NK-92 (cell line): Measurements from ENCODE around the gene BCLAF3.

Experiments used
- DNase-seq: peaks from one replicate; lab custom pipeline; 2025; ENCODE audit not compliant: unreplicated experiment; lab: John Stamatoyannopoulos, UW

The BCLAF3 gene

GRCh38 chrX:19968276-19968675 lies 22.6 kb downstream of the BCLAF3 start:
- DNase-seq: no peak

GRCh38 chrX:19966056-19966455 lies 24.8 kb downstream of the BCLAF3 start:
- no peak for DNase-seq

GRCh38 chrX:19964017-19964710 lies 26.7 kb downstream of the BCLAF3 start:
- DNase-seq: no peak

- no peak for DNase-seq
These were observed 29.9 kb downstream of the BCLAF3 start for GRCh38 chrX:19960913-19961312.

GRCh38 chrX:19958552-19959486 lies 32.0 kb downstream of the BCLAF3 start:
- DNase-seq: no peak

GRCh38 chrX:19956923-19957322 lies 33.9 kb downstream of the BCLAF3 start:
- no peak for DNase-seq

GRCh38 chrX:19956306-19956705 lies 34.6 kb downstream of the BCLAF3 start:
- no peak for DNase-seq

- DNase-seq: no peak
These were observed 35.6 kb downstream of the BCLAF3 start for GRCh38 chrX:19955306-19955705.

- DNase-seq: no peak
These were observed 36.3 kb downstream of the BCLAF3 start for GRCh38 chrX:19954335-19955096.

GRCh38 chrX:19953145-19953544 lies 37.7 kb downstream of the BCLAF3 start:
- DNase-seq: no peak

GRCh38 chrX:19949340-19949739 lies 41.5 kb downstream of the BCLAF3 start:
- no peak for DNase-seq

- no peak for DNase-seq
These were observed 43.2 kb downstream of the BCLAF3 start for GRCh38 chrX:19947612-19948011.
